Body of pancreas (tissue), 4 donors: ENCODE results near the gene HSF5. TPM values are rescaled to one million over a fixed set of nuclear protein-coding genes. Genes with fewer than 3 reads are reported as not detected.
"Not testable (repeated sequence)": the region's sequence is repeated elsewhere in the genome, so short reads cannot be mapped to it uniquely, and the experiment has no call there.

ENCODE experiments used
- ATAC-seq: fragments of 150-250 bp; one replicate; pipeline ENCODE4 v1.9.1; 2016
- DNase-seq, 4 donors: peaks; one replicate each; pipeline ENCODE4 v3.0.0-alpha.2; 2019
- H3K27ac ChIP-seq, 4 donors: fragments of 200-600 bp; sonication (generic); 1 replicate in 3 of 4; 2 replicates in 1 of 4; pipeline versions ENCODE4 v1.5.1 to v1.6.1; 2016 to 2019; ENCODE audit warnings: mild to moderate bottlenecking in 1 of 4, mixed read lengths in 1 of 4, moderate library complexity in 1 of 4
- H3K27me3 ChIP-seq, 2 donors: fragments of 200-600 bp; sonication (generic); one replicate each; pipeline ENCODE4 v1.6.0; 2016; ENCODE audit warnings: mild to moderate bottlenecking in 1 of 2
- H3K36me3 ChIP-seq, 2 donors: fragments of 200-600 bp; sonication (generic); replicated peaks in 1 of 2; 2 replicates each; pipeline ENCODE4 v1.5.1; 2016; ENCODE audit warnings: low read depth in 2 of 2; ENCODE audit not compliant: insufficient read depth in 1 of 2
- H3K4me1 ChIP-seq: fragments of 200-600 bp; sonication (generic); one replicate; pipeline ENCODE4 v1.6.0; 2016
- H3K4me3 ChIP-seq, 2 donors: fragments of 200-600 bp; sonication (generic); 1 replicate in 1 of 2; 2 replicates in 1 of 2; pipeline ENCODE4 v1.5.1; 2016 to 2019
- H3K9me3 ChIP-seq, 3 donors: fragments of 200-600 bp; sonication (generic); 1 replicate in 2 of 3; 2 replicates in 1 of 3; pipeline ENCODE4 v1.5.1; 2016
- POLR2A ChIP-seq, 3 donors: fragments of 450-650 bp; IDR thresholded peaks; one replicate each; pipeline ENCODE4 v1.6.1; 2016; ENCODE audit warnings: antibody characterized with exemption in 3 of 3, mild to moderate bottlenecking in 2 of 3
- WGBS, 2 donors: methylation state at CpG; one replicate each; pipeline ENCODE4 v1.1.5; 2017; 5-methylcytosine and 5-hydroxymethylcytosine counted together
- intact Hi-C: fragments of 100-400 bp; cut with DNase I; formaldehyde crosslinking; loops from one replicate; pipeline ENCODE4 v1.15.1; 2023
- total RNA-seq, 2 donors: library from RNA; depleted of rRNA; stranded (reverse); fragments of >200 nt; gene quantifications; one replicate each; pipeline ENCODE4 v1.1.0, GENCODE V29; 2016
- TF ChIP-seq, protein P1 (sequence below), 7 experiments: fragments of 450-650 bp in 4 of 7; fragments of 200-600 bp in 3 of 7; sonication (generic) in 3 of 7; IDR thresholded peaks; one replicate each; pipeline ENCODE4 v1.5.1; 2016 to 2019; ENCODE audit warnings: antibody characterized with exemption in 7 of 7

HSF5 gene
- total RNA-seq, 2 donors from 2014 or later, result not detected

DNA sequence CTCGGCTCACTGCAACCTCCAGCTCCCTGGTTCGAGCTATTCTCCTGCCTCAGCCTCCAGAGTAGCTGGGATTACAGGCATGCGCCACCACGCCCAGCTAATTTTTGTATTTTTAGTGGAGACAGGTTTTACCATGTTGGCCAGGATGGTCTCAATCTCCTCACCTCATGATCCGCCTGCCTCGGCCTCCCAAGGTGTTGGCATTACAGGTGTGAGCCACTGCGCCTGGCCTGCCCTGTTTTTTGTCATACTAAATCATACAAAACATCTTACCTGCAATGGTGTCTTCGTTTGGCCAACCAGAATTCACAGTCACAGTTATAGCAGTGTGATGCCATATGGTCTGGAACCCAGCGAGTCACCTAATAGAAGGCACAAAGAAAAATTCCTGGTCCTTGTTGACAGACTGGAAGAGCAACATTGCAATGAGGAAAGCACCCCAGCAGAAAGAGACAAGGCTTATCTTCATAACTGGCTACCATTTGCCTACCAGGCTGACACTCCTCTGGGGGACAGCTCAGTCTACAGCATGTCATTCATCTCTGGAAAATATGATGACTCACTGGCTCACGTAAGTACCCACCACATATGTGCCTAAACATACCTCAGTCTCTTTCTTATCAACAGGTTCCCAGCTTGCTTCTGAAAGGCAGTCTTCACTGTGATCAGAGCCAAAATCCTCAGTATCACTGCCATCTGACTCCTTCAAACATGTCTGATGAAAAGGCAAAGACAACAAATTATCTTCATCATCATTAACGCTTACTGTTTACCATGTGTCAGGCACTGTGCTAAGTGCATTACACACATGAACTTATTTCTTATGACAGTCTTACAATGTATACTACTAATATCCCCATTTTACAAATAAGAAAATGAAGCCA is 4.3 kb upstream of the HSF5 start:
- intact Hi-C loops, result no loop called here
- H3K36me3 ChIP-seq, result peaks cover 13 to 55% of the 10 kb centered on the region in 2 donors
- H3K4me3 ChIP-seq, result no peak overlapping the region
- 85 to 94% methylated on average over 11 of the region's 11 CpGs for WGBS, 2 donors
- no peak overlapping the region for H3K27ac ChIP-seq
- TF ChIP-seq, protein P1, sequence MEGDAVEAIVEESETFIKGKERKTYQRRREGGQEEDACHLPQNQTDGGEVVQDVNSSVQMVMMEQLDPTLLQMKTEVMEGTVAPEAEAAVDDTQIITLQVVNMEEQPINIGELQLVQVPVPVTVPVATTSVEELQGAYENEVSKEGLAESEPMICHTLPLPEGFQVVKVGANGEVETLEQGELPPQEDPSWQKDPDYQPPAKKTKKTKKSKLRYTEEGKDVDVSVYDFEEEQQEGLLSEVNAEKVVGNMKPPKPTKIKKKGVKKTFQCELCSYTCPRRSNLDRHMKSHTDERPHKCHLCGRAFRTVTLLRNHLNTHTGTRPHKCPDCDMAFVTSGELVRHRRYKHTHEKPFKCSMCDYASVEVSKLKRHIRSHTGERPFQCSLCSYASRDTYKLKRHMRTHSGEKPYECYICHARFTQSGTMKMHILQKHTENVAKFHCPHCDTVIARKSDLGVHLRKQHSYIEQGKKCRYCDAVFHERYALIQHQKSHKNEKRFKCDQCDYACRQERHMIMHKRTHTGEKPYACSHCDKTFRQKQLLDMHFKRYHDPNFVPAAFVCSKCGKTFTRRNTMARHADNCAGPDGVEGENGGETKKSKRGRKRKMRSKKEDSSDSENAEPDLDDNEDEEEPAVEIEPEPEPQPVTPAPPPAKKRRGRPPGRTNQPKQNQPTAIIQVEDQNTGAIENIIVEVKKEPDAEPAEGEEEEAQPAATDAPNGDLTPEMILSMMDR (IDR thresholded peaks at IDR 0.05), result no peak
- DNase-seq (no peak), ATAC-seq (no peak)
- no peaks in the 10 kb centered on the region for H3K4me1 ChIP-seq
- no peaks in the 10 kb centered on the region for H3K27me3 ChIP-seq
- H3K9me3 ChIP-seq, result no peaks in the 10 kb centered on the region

DNA sequence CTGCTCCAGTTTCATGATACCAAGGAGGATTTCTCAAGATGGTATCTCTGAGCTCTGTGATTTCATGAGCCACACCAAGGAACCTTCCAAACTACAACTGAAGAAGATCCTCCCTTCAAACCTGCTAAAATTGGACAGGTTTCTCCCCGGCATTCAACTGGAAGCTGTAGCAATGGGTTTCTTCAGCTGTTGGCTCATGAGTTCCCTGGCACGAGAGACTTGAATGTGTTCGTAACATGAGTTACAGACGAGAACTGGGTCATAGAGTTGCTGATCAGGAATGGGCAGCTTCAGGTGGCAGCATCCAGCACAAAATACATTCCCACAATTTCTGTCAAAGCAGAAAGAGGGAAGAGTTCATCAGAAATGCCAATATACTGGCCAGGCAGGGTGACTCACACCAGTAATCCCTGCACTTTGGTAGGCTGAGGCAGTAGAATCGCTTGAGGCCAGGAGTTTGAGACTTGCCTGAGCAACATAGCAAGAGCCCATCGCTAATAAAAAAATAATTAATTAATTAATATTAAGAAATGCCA is 3.4 kb upstream of the HSF5 start:
- TF ChIP-seq, protein P1 (IDR thresholded peaks at IDR 0.05), result no peak
- TF ChIP-seq POLR2A (IDR thresholded peaks at IDR 0.05), result no peak
- Histone ChIP-seq H3K27ac (no peak overlapping the region), H3K4me1 (no peaks in the 10 kb centered on the region), H3K27me3 (no peaks in the 10 kb centered on the region), H3K9me3 (no peaks in the 10 kb centered on the region), H3K36me3 (peaks cover 13 to 50% of the 10 kb centered on the region in 2 donors), H3K4me3 (no peak overlapping the region)
- no peak for ATAC-seq
- WGBS, 2 donors, result 91 to 96% methylated on average over 6 of the region's 6 CpGs
- no peak for DNase-seq
- intact Hi-C loops, result no loop called here

DNA sequence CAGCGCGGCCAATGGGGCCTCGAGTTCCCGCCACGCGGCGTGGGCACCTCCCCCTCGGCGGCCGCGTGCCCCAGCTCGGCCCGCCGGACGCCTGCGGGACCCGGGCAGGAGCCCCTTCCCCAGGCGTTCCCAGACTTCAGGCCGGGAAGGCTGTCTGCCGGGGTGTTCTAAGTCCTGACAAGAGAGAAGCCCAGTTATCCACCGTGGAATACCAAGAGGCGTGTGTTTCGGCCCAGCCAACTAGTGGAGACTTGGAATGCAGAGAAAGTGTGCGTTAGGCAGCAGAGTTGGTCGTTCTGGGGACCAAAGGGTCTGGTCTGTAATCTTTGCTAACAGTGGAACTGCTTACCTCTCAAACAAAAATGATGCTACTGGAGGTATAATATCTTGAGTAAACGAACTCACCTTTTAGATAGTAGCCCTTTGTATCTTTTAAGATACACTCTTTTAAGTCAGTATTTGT is 251 bp upstream of the HSF5 start:
- no peaks in the 10 kb centered on the region for H3K9me3 ChIP-seq
- H3K27me3 ChIP-seq, result no peaks in the 10 kb centered on the region
- H3K4me3 ChIP-seq, result no peak overlapping the region
- no peak overlapping the region for H3K27ac ChIP-seq
- no peak for DNase-seq
- H3K4me1 ChIP-seq, result no peaks in the 10 kb centered on the region
- intact Hi-C loops, result no loop called here
- no peak for TF ChIP-seq POLR2A (IDR thresholded peaks at IDR 0.05)
- TF ChIP-seq, protein P1 (IDR thresholded peaks at IDR 0.05), result no peak
- ATAC-seq, result no peak
- 89 to 90% methylated on average over 19 to 26 of the region's 26 CpGs for WGBS, 2 donors
- peaks cover 13 to 31% of the 10 kb centered on the region in 2 donors for H3K36me3 ChIP-seq

DNA sequence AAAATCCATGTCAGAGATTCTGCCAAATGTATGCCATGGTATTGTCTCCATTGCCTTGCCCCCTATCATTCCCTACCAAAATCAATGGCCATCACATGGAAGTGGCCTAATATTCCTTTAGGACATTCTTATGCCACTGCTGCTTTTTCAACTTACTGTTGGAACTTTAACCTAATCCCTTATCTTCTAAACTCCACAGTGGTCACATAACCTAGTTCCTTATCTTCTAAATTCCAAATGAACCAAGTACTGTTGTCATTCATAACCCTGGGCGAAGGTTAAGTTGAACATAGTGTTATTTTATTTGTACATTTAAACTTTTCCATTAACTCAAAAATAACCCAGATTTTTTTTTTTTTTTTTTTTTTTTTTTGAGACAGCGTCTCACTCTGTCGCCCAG is 3.6 kb downstream of the HSF5 start:
- H3K4me3 ChIP-seq, result no peak overlapping the region
- DNase-seq (no peak), ATAC-seq (no peak)
- H3K4me1 ChIP-seq, result no peaks in the 10 kb centered on the region
- 42 to 65% methylated on average over 3 of the region's 3 CpGs for WGBS, 2 donors
- H3K27me3 ChIP-seq, result no peaks in the 10 kb centered on the region
- intact Hi-C loops, result no loop called here
- H3K9me3 ChIP-seq, result no peaks in the 10 kb centered on the region
- H3K36me3 ChIP-seq, result peaks cover 0 to 2% of the 10 kb centered on the region in 2 donors
- H3K27ac ChIP-seq, result no peak overlapping the region
- TF ChIP-seq, protein P1 (IDR thresholded peaks at IDR 0.05), result no peak
- no peak for TF ChIP-seq POLR2A (IDR thresholded peaks at IDR 0.05)

DNA sequence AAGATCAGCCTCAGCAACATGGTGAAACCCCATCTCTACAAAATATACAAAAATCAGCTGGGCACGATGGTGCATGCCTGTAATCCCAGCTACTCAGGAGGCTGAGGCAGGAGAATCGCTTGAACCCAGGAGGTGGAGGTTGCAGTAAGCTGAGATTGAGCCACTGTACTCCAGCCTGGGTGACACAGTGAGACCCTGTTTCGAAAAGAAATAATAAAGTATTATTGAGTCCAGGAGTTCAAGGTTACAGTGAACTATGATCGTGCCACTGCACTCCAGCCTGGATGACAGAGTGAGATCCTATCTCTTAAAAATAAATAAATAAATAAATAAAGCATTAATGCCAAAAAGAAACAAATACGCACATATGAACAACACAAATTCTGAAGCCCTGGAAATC is 6.4 kb downstream of the HSF5 start:
- H3K4me1 ChIP-seq, DNase-seq, H3K36me3 ChIP-seq, H3K27ac ChIP-seq, H3K9me3 ChIP-seq, H3K27me3 ChIP-seq, intact Hi-C loops, H3K4me3 ChIP-seq, ATAC-seq: not testable (repeated sequence)
- WGBS, 2 donors, result 82 to 91% methylated on average over 5 of the region's 5 CpGs
